ENCODE results near the gene RAMP1.
"Not testable (repeated sequence)": the region's sequence is repeated elsewhere in the genome, so short reads cannot be mapped to it uniquely, and the experiment has no call there.

The RAMP1 gene

GRCh38 chr2:237859533-237860272, at the start of gene RAMP1:
TSS of gene RAMP1 (plus strand) at chr2:237859623. CDS start at chr2:237859676, 53 bp downstream.
- DNase-seq = no peak

GRCh38 chr2:237815637-237816036, 43.8 kb upstream of the RAMP1 start:
- no peak for DNase-seq

- DNase-seq = no peak
Measured at GRCh38 chr2:237816531-237816930, 42.9 kb upstream of the RAMP1 start.

- no peak for DNase-seq
Measured at GRCh38 chr2:237818066-237818473, 41.4 kb upstream of the RAMP1 start.

- no peak for DNase-seq
Measured at GRCh38 chr2:237819231-237819630, 40.2 kb upstream of the RAMP1 start.

- DNase-seq = no peak
Measured at GRCh38 chr2:237820421-237820820, 39.0 kb upstream of the RAMP1 start.

GRCh38 chr2:237823544-237823943, 35.9 kb upstream of the RAMP1 start:
- DNase-seq = no peak

GRCh38 chr2:237824085-237824484, 35.3 kb upstream of the RAMP1 start:
- no peak for DNase-seq

- DNase-seq = no peak
Measured at GRCh38 chr2:237827421-237827987, 31.9 kb upstream of the RAMP1 start.

- no peak for DNase-seq
Measured at GRCh38 chr2:237830522-237830921, 28.9 kb upstream of the RAMP1 start.

GRCh38 chr2:237833546-237833945, 25.9 kb upstream of the RAMP1 start:
- DNase-seq = no peak

GRCh38 chr2:237835372-237835771, 24.1 kb upstream of the RAMP1 start:
- DNase-seq = no peak

- DNase-seq = no peak
Measured at GRCh38 chr2:237841051-237841450, 18.4 kb upstream of the RAMP1 start.

GRCh38 chr2:237848940-237849339, 10.5 kb upstream of the RAMP1 start:
- DNase-seq = not testable (repeated sequence)

GRCh38 chr2:237854295-237854694, 5.1 kb upstream of the RAMP1 start:
- DNase-seq = no peak

- no peak for DNase-seq
Measured at GRCh38 chr2:237857791-237858190, 1.6 kb upstream of the RAMP1 start.

GRCh38 chr2:237858294-237859081, 935 bp upstream of the RAMP1 start:
- peak; percentile 48 to 66 for DNase-seq

GRCh38 chr2:237859082-237859433, 365 bp upstream of the RAMP1 start:
- DNase-seq = no peak

- no peak for DNase-seq
Measured at GRCh38 chr2:237860273-237860935, 981 bp downstream of the RAMP1 start.

- DNase-seq = no peak
Measured at GRCh38 chr2:237861875-237862527, 2.6 kb downstream of the RAMP1 start.

- no peak for DNase-seq
Measured at GRCh38 chr2:237862528-237862895, 3.1 kb downstream of the RAMP1 start.

GRCh38 chr2:237863102-237863511, 3.7 kb downstream of the RAMP1 start:
- no peak for DNase-seq

Measured in AML-193 (cell line).